Sigmoid colon (tissue), 4 donors: ENCODE results near the gene SCAMP2.

ENCODE experiments used
- CTCF ChIP-seq, 4 experiments: fragments of 450-650 bp in 3 of 4; fragments of 200-600 bp in 1 of 4; IDR thresholded peaks; one replicate each; pipeline ENCODE4 v1.5.1; 2016 to 2019; ENCODE audit warnings: antibody characterized with exemption in 4 of 4, mild to moderate bottlenecking in 3 of 4, moderate library complexity in 2 of 4
- EP300 ChIP-seq, 4 donors: sonication (generic); formaldehyde crosslinking; IDR thresholded peaks; one replicate each; pipeline ENCODE4 v1.6.1; 2017; ENCODE audit warnings: antibody characterized with exemption in 4 of 4
- POLR2A ChIP-seq, 2 donors: fragments of 450-650 bp; IDR thresholded peaks; one replicate each; pipeline ENCODE4 v1.6.1; 2016; ENCODE audit warnings: antibody characterized with exemption in 2 of 2, mild to moderate bottlenecking in 2 of 2, moderate library complexity in 2 of 2

- TF ChIP-seq CTCF (IDR thresholded peaks at IDR 0.05) (peak; percentile 67 to 96 (median 82)), EP300 (IDR thresholded peaks at IDR 0.05) (no peak), POLR2A (IDR thresholded peaks at IDR 0.05) (no peak)
These were observed 28.5 kb upstream of the SCAMP2 start for GRCh38 chr15:74901612-74902063.
